HCT116 (cell line): ENCODE results near the gene RTF2. TPM values are rescaled to one million over a fixed set of nuclear protein-coding genes. Genes with fewer than 3 reads are reported as not detected.

ENCODE experiments used
- ATAC-seq: fragments of 200-7000 bp; cut with Tn5 transposase; 2 replicates; pipeline ENCODE4 v1.9.1; 2020; ENCODE audit warnings: mild to moderate bottlenecking, moderate library complexity
- BruUV-seq: library from RNA; stranded (reverse); fragments of 400-500 nt; replicated peaks from 2 replicates; lab custom pipeline; 2021; lab: Mats Ljungman, UMichigan
- CTCF ChIA-PET: fragments of 300-600 bp; sonication (Branson Sonifier 250); formaldehyde crosslinking; loops from one replicate; lab custom pipeline; 2021; ENCODE audit warnings: antibody characterized with exemption; lab: Charles Lee
- POLR2A ChIA-PET: fragments of 300-600, 350-600 bp; sonication (Branson Sonifier 250); formaldehyde crosslinking; loops from one replicate; lab custom pipeline; 2021; ENCODE audit warnings: antibody characterized with exemption; lab: Charles Lee
- RAD21 ChIA-PET, 2 experiments: fragments of 300-600 bp; sonication (Branson Sonifier 250); formaldehyde crosslinking; loops; one replicate each; lab custom pipeline; 2023; ENCODE audit warnings: low total read pairs in 2 of 2; ENCODE audit not compliant: uncharacterized antibody in 2 of 2, unreplicated experiment in 2 of 2, low non-redundant PET in 1 of 2; lab: Charles Lee
- DNase-seq: peaks from one replicate; pipeline ENCODE4 v3.0.0-alpha.2; 2010; ENCODE audit warnings: low read depth, low spot score
- H2AFZ ChIP-seq: fragments of 200-600 bp; shearing (Covaris generic), sonication (generic); 2 replicates; pipeline ENCODE4 v1.6.1; 2017; ENCODE audit warnings: low read depth, mixed run types, mixed read lengths, antibody characterized with exemption, low read length; ENCODE audit not compliant: poor library complexity, severe bottlenecking
- H3K27ac ChIP-seq: 2 replicates; pipeline ENCODE4 v1.5.1; 2012; ENCODE audit warnings: low read depth, low read length
- H3K27me3 ChIP-seq: fragments of 200-600 bp; sonication (generic); 2 replicates; pipeline ENCODE4 v1.6.1; 2016; ENCODE audit warnings: mixed run types, low read length, mixed read lengths; ENCODE audit not compliant: insufficient read depth
- H3K36me3 ChIP-seq, 2 experiments: fragments of 200-500 bp in 1 of 2; fragments of 200-600 bp in 1 of 2; sonication (Bioruptor generic) in 1 of 2; sonication (generic) in 1 of 2; 2 replicates each; pipeline versions ENCODE4 v1.5.1 to v1.6.1; 2014 to 2016; ENCODE audit warnings: low read length in 2 of 2, inconsistent platforms in 1 of 2, mixed read lengths in 1 of 2, mixed run types in 1 of 2; ENCODE audit not compliant: insufficient read depth in 2 of 2, control insufficient read depth in 1 of 2
- H3K4me1 ChIP-seq, 2 experiments: fragments of 200-600 bp in 1 of 2; sonication (generic) in 1 of 2; 2 replicates each; pipeline versions ENCODE4 v1.5.1 to v1.6.1; 2012 to 2017; ENCODE audit warnings: low read length in 2 of 2, inconsistent platforms in 1 of 2, mild to moderate bottlenecking in 1 of 2, mixed read lengths in 1 of 2, mixed run types in 1 of 2, moderate library complexity in 1 of 2; ENCODE audit not compliant: insufficient read depth in 2 of 2, control insufficient read depth in 1 of 2
- H3K4me2 ChIP-seq: fragments of 200-600 bp; sonication (generic); 2 replicates; pipeline ENCODE4 v1.6.1; 2017; ENCODE audit warnings: mixed run types, low read length, mixed read lengths
- H3K4me3 ChIP-seq, 2 experiments: fragments of 200-600 bp in 1 of 2; sonication (generic) in 1 of 2; replicated peaks in 1 of 2; 2 replicates each; pipeline ENCODE4 v1.5.1; 2011 to 2016; ENCODE audit warnings: low read length in 2 of 2, control low read depth in 1 of 2, low read depth in 1 of 2, mild to moderate bottlenecking in 1 of 2, mixed read lengths in 1 of 2, mixed run types in 1 of 2
- H3K79me2 ChIP-seq: fragments of 200-600 bp; sonication (generic); 2 replicates; pipeline ENCODE4 v1.6.1; 2017; ENCODE audit warnings: mild to moderate bottlenecking, mixed run types, low read length, moderate library complexity, mixed read lengths; ENCODE audit not compliant: insufficient read depth
- H3K9ac ChIP-seq: fragments of 200-600 bp; sonication (generic); 2 replicates; pipeline ENCODE4 v1.6.1; 2016; ENCODE audit warnings: low read length, mixed read lengths
- H3K9me2 ChIP-seq: fragments of 200-600 bp; sonication (generic), shearing (Covaris generic); 2 replicates; pipeline ENCODE4 v1.6.1; 2017; ENCODE audit warnings: mixed run types, mild to moderate bottlenecking, moderate library complexity; ENCODE audit not compliant: insufficient read depth
- H3K9me3 ChIP-seq, 2 experiments: fragments of 200-500 bp in 1 of 2; fragments of 200-600 bp in 1 of 2; sonication (Bioruptor generic) in 1 of 2; sonication (generic) in 1 of 2; 2 replicates each; pipeline ENCODE4 v1.6.1; 2014 to 2017; ENCODE audit warnings: low read length in 2 of 2, mixed read lengths in 2 of 2, inconsistent platforms in 1 of 2, low read depth in 1 of 2, mild to moderate bottlenecking in 1 of 2, mixed run types in 1 of 2, moderate library complexity in 1 of 2; ENCODE audit not compliant: control insufficient read depth in 1 of 2, insufficient read depth in 1 of 2
- H4K20me1 ChIP-seq: fragments of 200-600 bp; sonication (generic), shearing (Covaris generic); 2 replicates; pipeline ENCODE4 v1.6.1; 2017; ENCODE audit warnings: mixed run types, mild to moderate bottlenecking, moderate library complexity; ENCODE audit not compliant: insufficient read depth
- CBX3 ChIP-seq: IDR thresholded peaks from 2 replicates; pipeline ENCODE4 v1.6.1; 2012; ENCODE audit warnings: low read depth
- CEBPB ChIP-seq: IDR thresholded peaks from 2 replicates; pipeline ENCODE4 v1.6.1; 2012; ENCODE audit warnings: low read depth
- EGR1 ChIP-seq: IDR thresholded peaks from 2 replicates; pipeline ENCODE4 v1.6.1; 2012; ENCODE audit warnings: low read depth
- EZH2phosphoT487 ChIP-seq: fragments of 200-600 bp; IDR thresholded peaks from 2 replicates; pipeline ENCODE4 v1.6.1; 2018; ENCODE audit warnings: antibody characterized with exemption, borderline replicate concordance
- POLR2A ChIP-seq: IDR thresholded peaks from 2 replicates; pipeline ENCODE4 v1.7.0; 2011; ENCODE audit warnings: borderline replicate concordance; ENCODE audit not compliant: insufficient read depth, insufficient read length; ENCODE audit errors: extremely low read depth
- SIN3A ChIP-seq: IDR thresholded peaks from 2 replicates; pipeline ENCODE4 v1.6.1; 2012; ENCODE audit warnings: low read depth
- SRF ChIP-seq: IDR thresholded peaks from 2 replicates; pipeline ENCODE4 v1.6.1; 2012; ENCODE audit warnings: low read depth
- TCF7L2 ChIP-seq: IDR thresholded peaks from 2 replicates; pipeline ENCODE4 v1.7.0; 2011; ENCODE audit warnings: borderline replicate concordance, inconsistent platforms; ENCODE audit not compliant: insufficient read depth, insufficient read length; ENCODE audit errors: extremely low read depth
- YY1 ChIP-seq: IDR thresholded peaks from 2 replicates; pipeline ENCODE4 v1.6.1; 2011; ENCODE audit warnings: low read length, low read depth, moderate library complexity, mild to moderate bottlenecking; ENCODE audit not compliant: insufficient replicate concordance; ENCODE audit errors: extremely low read depth
- ZFX ChIP-seq: fragments of 450-650 bp; IDR thresholded peaks from 2 replicates; pipeline ENCODE4 v1.6.1; 2017
- ZNF274 ChIP-seq: fragments of 200-500 bp; sonication (Bioruptor generic); IDR thresholded peaks from 2 replicates; pipeline ENCODE4 v1.6.1; 2014; ENCODE audit warnings: mild to moderate bottlenecking, low read depth, low read length, inconsistent platforms
- intact Hi-C: fragments of 100-400 bp; cut with micrococcal nuclease; formaldehyde crosslinking; loops from 2 replicates; pipeline ENCODE4 v1.10.0; 2022
- total RNA-seq: library from RNA; stranded (reverse); gene quantifications from one replicate; pipeline ENCODE4 v1.2.1, GENCODE V29; 2021; ENCODE audit not compliant: unreplicated experiment
- TF ChIP-seq, protein P1 (sequence below): IDR thresholded peaks from 2 replicates; pipeline ENCODE4 v1.6.1; 2012
- TF ChIP-seq, protein P2 (sequence below): IDR thresholded peaks from 2 replicates; pipeline ENCODE4 v1.6.1; 2011; ENCODE audit warnings: mild to moderate bottlenecking, low read length, moderate library complexity; ENCODE audit not compliant: insufficient replicate concordance; ENCODE audit errors: extremely low read depth
- TF ChIP-seq, protein P3 (sequence below), 3 experiments: fragments of 200-600 bp in 1 of 3; sonication (generic) in 1 of 3; IDR thresholded peaks in 2 of 3; conservative IDR thresholded peaks in 1 of 3; 2 replicates each; pipeline ENCODE4 v1.5.1; 2012 to 2017; ENCODE audit warnings: low read depth in 2 of 3, low read length in 2 of 3, antibody characterized with exemption in 1 of 3, borderline replicate concordance in 1 of 3, control low read depth in 1 of 3, mild to moderate bottlenecking in 1 of 3, mixed read lengths in 1 of 3, mixed run types in 1 of 3, moderate library complexity in 1 of 3; ENCODE audit not compliant: insufficient read depth in 1 of 3
- TF ChIP-seq, protein P4 (sequence below): IDR thresholded peaks from 2 replicates; pipeline ENCODE4 v1.6.1; 2012

RTF2 gene
- total RNA-seq, 1 experiment from 2014 or later = 73.8 TPM

DNA sequence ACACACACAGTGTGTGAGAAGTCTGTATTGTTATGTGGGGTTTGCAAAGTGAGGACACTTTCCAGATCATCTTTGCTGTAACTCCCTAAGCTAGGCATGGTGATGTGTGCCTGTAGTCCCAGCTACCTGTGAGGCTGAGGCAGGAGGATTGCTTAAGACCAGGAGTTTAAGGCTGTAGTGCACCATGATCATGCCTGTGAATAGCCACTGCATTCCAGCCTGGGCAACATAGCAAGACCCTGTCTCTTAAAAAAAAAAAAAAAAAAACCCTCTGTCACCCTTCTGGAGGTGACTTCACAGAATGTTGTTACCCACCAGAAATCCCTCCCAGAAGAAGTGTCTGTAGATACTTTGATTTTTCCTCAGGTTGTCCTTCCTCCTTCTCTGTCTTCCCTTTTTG lies 41.5 kb upstream of the RTF2 start:
- ATAC-seq = no peak
- intact Hi-C loops = no loop called here
- RAD21 ChIA-PET = no interaction called here
- Histone ChIP-seq H3K9me3 (no peaks in the 10 kb centered on the region), H3K4me2 (no peak overlapping the region), H3K4me1 (peaks cover 11 to 24% of the 10 kb centered on the region in 2 experiments), H3K36me3 (no peaks in the 10 kb centered on the region), H3K4me3 (no peak overlapping the region), H3K27me3 (no peaks in the 10 kb centered on the region), H3K9ac (no peak overlapping the region), H4K20me1 (no peaks in the 10 kb centered on the region), H3K9me2 (no peaks in the 10 kb centered on the region), H3K27ac (no peak overlapping the region), H3K79me2 (no peaks in the 10 kb centered on the region), H2AFZ (no peak overlapping the region)
- no peak for DNase-seq
- POLR2A ChIA-PET = no interaction called here
- CTCF ChIA-PET = no interaction called here
- no peak for TF ChIP-seq ZNF274
- TF ChIP-seq SIN3A = no peak
- TF ChIP-seq ZFX = no peak
- TF ChIP-seq, protein P1, sequence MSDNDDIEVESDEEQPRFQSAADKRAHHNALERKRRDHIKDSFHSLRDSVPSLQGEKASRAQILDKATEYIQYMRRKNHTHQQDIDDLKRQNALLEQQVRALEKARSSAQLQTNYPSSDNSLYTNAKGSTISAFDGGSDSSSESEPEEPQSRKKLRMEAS = no peak
- TF ChIP-seq, protein P2, sequence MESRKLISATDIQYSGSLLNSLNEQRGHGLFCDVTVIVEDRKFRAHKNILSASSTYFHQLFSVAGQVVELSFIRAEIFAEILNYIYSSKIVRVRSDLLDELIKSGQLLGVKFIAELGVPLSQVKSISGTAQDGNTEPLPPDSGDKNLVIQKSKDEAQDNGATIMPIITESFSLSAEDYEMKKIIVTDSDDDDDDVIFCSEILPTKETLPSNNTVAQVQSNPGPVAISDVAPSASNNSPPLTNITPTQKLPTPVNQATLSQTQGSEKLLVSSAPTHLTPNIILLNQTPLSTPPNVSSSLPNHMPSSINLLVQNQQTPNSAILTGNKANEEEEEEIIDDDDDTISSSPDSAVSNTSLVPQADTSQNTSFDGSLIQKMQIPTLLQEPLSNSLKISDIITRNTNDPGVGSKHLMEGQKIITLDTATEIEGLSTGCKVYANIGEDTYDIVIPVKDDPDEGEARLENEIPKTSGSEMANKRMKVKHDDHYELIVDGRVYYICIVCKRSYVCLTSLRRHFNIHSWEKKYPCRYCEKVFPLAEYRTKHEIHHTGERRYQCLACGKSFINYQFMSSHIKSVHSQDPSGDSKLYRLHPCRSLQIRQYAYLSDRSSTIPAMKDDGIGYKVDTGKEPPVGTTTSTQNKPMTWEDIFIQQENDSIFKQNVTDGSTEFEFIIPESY = no peak
- TF ChIP-seq, protein P3, sequence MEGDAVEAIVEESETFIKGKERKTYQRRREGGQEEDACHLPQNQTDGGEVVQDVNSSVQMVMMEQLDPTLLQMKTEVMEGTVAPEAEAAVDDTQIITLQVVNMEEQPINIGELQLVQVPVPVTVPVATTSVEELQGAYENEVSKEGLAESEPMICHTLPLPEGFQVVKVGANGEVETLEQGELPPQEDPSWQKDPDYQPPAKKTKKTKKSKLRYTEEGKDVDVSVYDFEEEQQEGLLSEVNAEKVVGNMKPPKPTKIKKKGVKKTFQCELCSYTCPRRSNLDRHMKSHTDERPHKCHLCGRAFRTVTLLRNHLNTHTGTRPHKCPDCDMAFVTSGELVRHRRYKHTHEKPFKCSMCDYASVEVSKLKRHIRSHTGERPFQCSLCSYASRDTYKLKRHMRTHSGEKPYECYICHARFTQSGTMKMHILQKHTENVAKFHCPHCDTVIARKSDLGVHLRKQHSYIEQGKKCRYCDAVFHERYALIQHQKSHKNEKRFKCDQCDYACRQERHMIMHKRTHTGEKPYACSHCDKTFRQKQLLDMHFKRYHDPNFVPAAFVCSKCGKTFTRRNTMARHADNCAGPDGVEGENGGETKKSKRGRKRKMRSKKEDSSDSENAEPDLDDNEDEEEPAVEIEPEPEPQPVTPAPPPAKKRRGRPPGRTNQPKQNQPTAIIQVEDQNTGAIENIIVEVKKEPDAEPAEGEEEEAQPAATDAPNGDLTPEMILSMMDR (IDR thresholded peaks at IDR 0.05 in 2 of 3, conservative IDR thresholded peaks at IDR 0.05 in 1 of 3; ENCODE audit: borderline replicate concordance in 1 of 3, insufficient read depth in 1 of 3, low read depth in 2 of 3, low read length in 2 of 3) = no peak
- no peak for TF ChIP-seq TCF7L2
- no peak for TF ChIP-seq SRF
- TF ChIP-seq CBX3 = no peak
- TF ChIP-seq, protein P4, sequence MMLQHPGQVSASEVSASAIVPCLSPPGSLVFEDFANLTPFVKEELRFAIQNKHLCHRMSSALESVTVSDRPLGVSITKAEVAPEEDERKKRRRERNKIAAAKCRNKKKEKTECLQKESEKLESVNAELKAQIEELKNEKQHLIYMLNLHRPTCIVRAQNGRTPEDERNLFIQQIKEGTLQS = no peak
- no peak for TF ChIP-seq EZH2phosphoT487
- TF ChIP-seq CEBPB = no peak
- no peak for TF ChIP-seq EGR1
- no peak for TF ChIP-seq YY1
- TF ChIP-seq POLR2A = no peak
- BruUV-seq = no TSS peak
